H7 (cell line): Measurements from ENCODE around the gene PRDM1. TPM values are rescaled to one million over a fixed set of nuclear protein-coding genes. Genes with fewer than 3 reads are reported as not detected.

Experiments
- total RNA-seq: library from RNA; depleted of rRNA; stranded (reverse); fragments of >200 nt; shearing (Covaris generic); gene quantifications from 2 replicates; pipeline ENCODE4 v1.2.3, GENCODE V29; 2014; rRNA removed

The PRDM1 gene
- total RNA-seq, 1 experiment from 2014 or later = 2.4 TPM

Other genes starting within 250 kb of the PRDM1 start
- gene ATG5, start 239.4 kb downstream of the PRDM1 start, total RNA-seq = 37.5 and 47.3 TPM in 2 replicates